Measurements from ENCODE around the gene CCR7. TPM values are rescaled to one million over a fixed set of nuclear protein-coding genes. Genes with fewer than 3 reads are reported as not detected.
A peak's percentile ranks its signal among the peaks of the same experiment; 100 is the strongest.

CCR7 gene
- total and polyA plus RNA-seq, 2 donors (not counting 1 experiment from before 2014, with no cell fraction given), result 116 to 481 TPM

- Histone ChIP-seq H2AFZ (ENCODE audit: insufficient read depth, low read depth, low read length, poor library complexity, severe bottlenecking) (no peak overlapping the region), H3K9me3 (ENCODE audit: control extremely low read depth in 1 of 3, control insufficient read depth in 2 of 3, insufficient read depth in 1 of 3, low read length in 2 of 3) (peaks cover 0 to 12% (median 4%) of the 10 kb centered on the region in 3 donors), H3K27me3 (replicated peaks in 1 of 4; ENCODE audit: control extremely low read depth in 1 of 4, control insufficient read depth in 3 of 4, insufficient read depth in 4 of 4, low read length in 3 of 4) (no peaks in the 10 kb centered on the region), H3K4me1 (ENCODE audit: control insufficient read depth in 2 of 2, insufficient read depth in 2 of 2, low read length in 2 of 2) (peaks cover 35 to 38% of the 10 kb centered on the region in 2 donors), H3K9ac (ENCODE audit: low read length) (no peak overlapping the region), H3K36me3 (replicated peaks in 1 of 2; ENCODE audit: control extremely low read depth in 1 of 2, control insufficient read depth in 1 of 2, extremely low read depth in 1 of 2, insufficient read depth in 2 of 2, low read length in 1 of 2) (peaks cover 0 to 6% of the 10 kb centered on the region in 2 experiments), H3K79me2 (ENCODE audit: control insufficient read depth, insufficient read depth, low read length) (no peaks in the 10 kb centered on the region), H3K4me2 (replicated peaks; ENCODE audit: low read depth, low read length, poor library complexity, severe bottlenecking) (no peak overlapping the region), H4K20me1 (ENCODE audit: control insufficient read depth, insufficient read depth, low read length, poor library complexity, severe bottlenecking) (no peaks in the 10 kb centered on the region), H3K4me3 (ENCODE audit: control extremely low read depth in 1 of 5, extremely low read depth in 1 of 5, insufficient read depth in 1 of 5, low read depth in 2 of 5, low read length in 4 of 5) (no peak overlapping the region), H3K27ac (ENCODE audit: low read length in 2 of 2) (no peak overlapping the region)
- H3K27ac Mint-ChIP-seq, result peak overlapping the region; percentile 70
- CTCF ChIA-PET, result interaction anchor here (0.6 to 1.5 kb wide), 7 partner anchors 9 to 95 kb away, joined by 3 to 9 read pairs (median 3); no protein-coding TSS in a partner anchor
- intact Hi-C loops (cut with micrococcal nuclease), result no loop called here
- WGBS (ENCODE audit: insufficient coverage), result 100% methylated on average over 5 of the region's 10 CpGs
- POLR2A ChIA-PET, result interaction anchor here (0.7 kb wide), 1 partner anchor 198 kb away, joined by 3 read pairs; no protein-coding TSS in a partner anchor
- no peak overlapping the region for H3K4me3 Mint-ChIP-seq
- no peak for TF ChIP-seq EZH2 (IDR thresholded peaks at IDR 0.05; ENCODE audit: borderline replicate concordance, insufficient read depth, low read depth, low read length, poor library complexity, severe bottlenecking)
- no peak for TF ChIP-seq CTCF (IDR thresholded peaks at IDR 0.05)
- DNase-seq (no peak), ATAC-seq (ENCODE audit: low read depth) (no peak)
- H3K4me1 Mint-ChIP-seq, result peaks cover 39% of the 10 kb centered on the region
- H3K27me3 Mint-ChIP-seq, result no peaks in the 10 kb centered on the region
- peaks cover 8% of the 10 kb centered on the region for H3K9me3 Mint-ChIP-seq (ENCODE audit: insufficient read depth)
Observed at GRCh38 chr17:40528692-40529417, 36.4 kb downstream of the CCR7 start.

GRCh38 chr17:40526668-40527067 is 38.6 kb downstream of the CCR7 start:
- Histone ChIP-seq H3K4me3 (ENCODE audit: control extremely low read depth in 1 of 5, extremely low read depth in 1 of 5, insufficient read depth in 1 of 5, low read depth in 2 of 5, low read length in 4 of 5) (no peak overlapping the region), H3K27me3 (replicated peaks in 1 of 4; ENCODE audit: control extremely low read depth in 1 of 4, control insufficient read depth in 3 of 4, insufficient read depth in 4 of 4, low read length in 3 of 4) (no peaks in the 10 kb centered on the region), H4K20me1 (ENCODE audit: control insufficient read depth, insufficient read depth, low read length, poor library complexity, severe bottlenecking) (no peaks in the 10 kb centered on the region), H3K79me2 (ENCODE audit: control insufficient read depth, insufficient read depth, low read length) (no peaks in the 10 kb centered on the region), H3K4me2 (replicated peaks; ENCODE audit: low read depth, low read length, poor library complexity, severe bottlenecking) (no peak overlapping the region), H3K36me3 (replicated peaks in 1 of 2; ENCODE audit: control extremely low read depth in 1 of 2, control insufficient read depth in 1 of 2, extremely low read depth in 1 of 2, insufficient read depth in 2 of 2, low read length in 1 of 2) (peaks cover 0 to 14% of the 10 kb centered on the region in 2 experiments), H3K9me3 (ENCODE audit: control extremely low read depth in 1 of 3, control insufficient read depth in 2 of 3, insufficient read depth in 1 of 3, low read length in 2 of 3) (peaks cover 0 to 12% (median 4%) of the 10 kb centered on the region in 3 donors), H3K27ac (ENCODE audit: low read length in 2 of 2) (no peak overlapping the region), H2AFZ (ENCODE audit: insufficient read depth, low read depth, low read length, poor library complexity, severe bottlenecking) (no peak overlapping the region), H3K4me1 (ENCODE audit: control insufficient read depth in 2 of 2, insufficient read depth in 2 of 2, low read length in 2 of 2) (peaks cover 15 to 16% of the 10 kb centered on the region in 2 donors), H3K9ac (ENCODE audit: low read length) (no peak overlapping the region)
- Mint-ChIP-seq H3K27me3 (no peaks in the 10 kb centered on the region), H3K4me1 (peaks cover 25% of the 10 kb centered on the region), H3K27ac (no peak overlapping the region), H3K4me3 (no peak overlapping the region), H3K9me3 (ENCODE audit: insufficient read depth) (peaks cover 8% of the 10 kb centered on the region)
- ATAC-seq (ENCODE audit: low read depth) (no peak), DNase-seq (no peak)
- ChIA-PET CTCF (interaction anchor here (1.0 to 1.7 kb wide), 4 partner anchors 83 to 175 kb away, joined by 3 to 4 read pairs (median 3); no protein-coding TSS in a partner anchor), POLR2A (no interaction called here)
- TF ChIP-seq CTCF (IDR thresholded peaks at IDR 0.05) (no peak), EZH2 (IDR thresholded peaks at IDR 0.05; ENCODE audit: borderline replicate concordance, insufficient read depth, low read depth, low read length, poor library complexity, severe bottlenecking) (no peak)
- intact Hi-C loops (cut with micrococcal nuclease), result no loop called here
- 91% methylated on average over 3 of the region's 5 CpGs for WGBS (ENCODE audit: insufficient coverage)
